ENCODE measurements around the gene NIPBL.
"Not testable (repeated sequence)": the region's sequence is repeated elsewhere in the genome, so short reads cannot be mapped to it uniquely, and the experiment has no call there.

Gene NIPBL

GRCh38 chr5:36897616-36898015, 21.0 kb downstream of the NIPBL start:
- FAIRE-seq = no peak
- no peak for DNase-seq (ENCODE audit: insufficient read length, low spot score)
- TF ChIP-seq SPI1 (IDR thresholded peaks at IDR 0.05; ENCODE audit: low read depth, low read length) (no peak), POU2F2 (IDR thresholded peaks at IDR 0.05; ENCODE audit: low read depth, low read length) (no peak), PAX5 (IDR thresholded peaks at IDR 0.05; ENCODE audit: insufficient read depth, low read length, severe bottlenecking) (no peak), POLR2AphosphoS5 (IDR thresholded peaks at IDR 0.05; ENCODE audit: low read depth, low read length) (no peak), POLR2A (IDR thresholded peaks at IDR 0.05; ENCODE audit: low read depth, low read length) (no peak), TAF1 (IDR thresholded peaks at IDR 0.05; ENCODE audit: low read depth, low read length) (no peak)

GRCh38 chr5:36899860-36900259, 23.3 kb downstream of the NIPBL start:
- FAIRE-seq (no peak), DNase-seq (ENCODE audit: insufficient read length, low spot score) (no peak)
- TF ChIP-seq POLR2A (IDR thresholded peaks at IDR 0.05; ENCODE audit: low read depth, low read length) = no peak
- TF ChIP-seq POU2F2 (IDR thresholded peaks at IDR 0.05; ENCODE audit: low read depth, low read length) = no peak
- TF ChIP-seq TAF1 (IDR thresholded peaks at IDR 0.05; ENCODE audit: low read depth, low read length) = no peak
- TF ChIP-seq PAX5 (IDR thresholded peaks at IDR 0.05; ENCODE audit: insufficient read depth, low read length, severe bottlenecking) = no peak
- TF ChIP-seq POLR2AphosphoS5 (IDR thresholded peaks at IDR 0.05; ENCODE audit: low read depth, low read length) = no peak
- no peak for TF ChIP-seq SPI1 (IDR thresholded peaks at IDR 0.05; ENCODE audit: low read depth, low read length)

GRCh38 chr5:36900283-36900682, 23.7 kb downstream of the NIPBL start:
- FAIRE-seq (no peak), DNase-seq (ENCODE audit: insufficient read length, low spot score) (no peak)
- TF ChIP-seq PAX5 (IDR thresholded peaks at IDR 0.05; ENCODE audit: insufficient read depth, low read length, severe bottlenecking) (no peak), POLR2A (IDR thresholded peaks at IDR 0.05; ENCODE audit: low read depth, low read length) (no peak), TAF1 (IDR thresholded peaks at IDR 0.05; ENCODE audit: low read depth, low read length) (no peak)

GRCh38 chr5:36901077-36901476, 24.5 kb downstream of the NIPBL start:
- not testable (repeated sequence) for DNase-seq (ENCODE audit: insufficient read length, low spot score)
- peak; percentile 20 for FAIRE-seq

- TF ChIP-seq POU2F2 (IDR thresholded peaks at IDR 0.05; ENCODE audit: low read depth, low read length) (no peak), POLR2A (IDR thresholded peaks at IDR 0.05; ENCODE audit: low read depth, low read length) (no peak), POLR2AphosphoS5 (IDR thresholded peaks at IDR 0.05; ENCODE audit: low read depth, low read length) (no peak), TAF1 (IDR thresholded peaks at IDR 0.05; ENCODE audit: low read depth, low read length) (no peak), SPI1 (IDR thresholded peaks at IDR 0.05; ENCODE audit: low read depth, low read length) (no peak), PAX5 (IDR thresholded peaks at IDR 0.05; ENCODE audit: insufficient read depth, low read length, severe bottlenecking) (no peak)
- FAIRE-seq (no peak), DNase-seq (ENCODE audit: insufficient read length, low spot score) (no peak)
Observed at GRCh38 chr5:36901856-36902255, 25.3 kb downstream of the NIPBL start.

GRCh38 chr5:36902353-36902752, 25.8 kb downstream of the NIPBL start:
- FAIRE-seq = no peak
- no peak for DNase-seq (ENCODE audit: insufficient read length, low spot score)
- no peak for TF ChIP-seq POU2F2 (IDR thresholded peaks at IDR 0.05; ENCODE audit: low read depth, low read length)

GRCh38 chr5:36904677-36905076, 28.1 kb downstream of the NIPBL start:
- DNase-seq (ENCODE audit: insufficient read length, low spot score) (no peak), FAIRE-seq (no peak)
- TF ChIP-seq POU2F2 (IDR thresholded peaks at IDR 0.05; ENCODE audit: low read depth, low read length) (no peak), TAF1 (IDR thresholded peaks at IDR 0.05; ENCODE audit: low read depth, low read length) (no peak), POLR2A (IDR thresholded peaks at IDR 0.05; ENCODE audit: low read depth, low read length) (no peak), PAX5 (IDR thresholded peaks at IDR 0.05; ENCODE audit: insufficient read depth, low read length, severe bottlenecking) (no peak), SPI1 (IDR thresholded peaks at IDR 0.05; ENCODE audit: low read depth, low read length) (no peak), POLR2AphosphoS5 (IDR thresholded peaks at IDR 0.05; ENCODE audit: low read depth, low read length) (no peak)

- peak; percentile 19; the same call in 1 of the 2 replicates for TF ChIP-seq SPI1 (IDR thresholded peaks at IDR 0.05; ENCODE audit: low read depth, low read length)
- TF ChIP-seq POLR2A (IDR thresholded peaks at IDR 0.05; ENCODE audit: low read depth, low read length) = no peak
- FAIRE-seq (peak; percentile 74), DNase-seq (ENCODE audit: insufficient read length, low spot score) (no peak)
Observed at GRCh38 chr5:36908544-36909260, 32.1 kb downstream of the NIPBL start.

GRCh38 chr5:36915653-36916052, 39.1 kb downstream of the NIPBL start:
- FAIRE-seq = no peak
- TF ChIP-seq POU2F2 (IDR thresholded peaks at IDR 0.05; ENCODE audit: low read depth, low read length) (no peak), TAF1 (IDR thresholded peaks at IDR 0.05; ENCODE audit: low read depth, low read length) (no peak), SPI1 (IDR thresholded peaks at IDR 0.05; ENCODE audit: low read depth, low read length) (no peak), PAX5 (IDR thresholded peaks at IDR 0.05; ENCODE audit: insufficient read depth, low read length, severe bottlenecking) (no peak), POLR2AphosphoS5 (IDR thresholded peaks at IDR 0.05; ENCODE audit: low read depth, low read length) (no peak), POLR2A (IDR thresholded peaks at IDR 0.05; ENCODE audit: low read depth, low read length) (no peak)
- DNase-seq (ENCODE audit: insufficient read length, low spot score) = no peak

GRCh38 chr5:36916614-36917013, 40.0 kb downstream of the NIPBL start:
- DNase-seq (ENCODE audit: insufficient read length, low spot score); FAIRE-seq: not testable (repeated sequence)

- not testable (repeated sequence) for FAIRE-seq; DNase-seq (ENCODE audit: insufficient read length, low spot score)
Observed at GRCh38 chr5:36917358-36917757, 40.8 kb downstream of the NIPBL start.
